KG1 (cell line): ENCODE results near the gene CXCL17.
A peak's percentile ranks its signal among the peaks of the same experiment; 100 is the strongest.

Source experiments
- DNase-seq: peaks from one replicate; lab custom pipeline; 2025; lab: John Stamatoyannopoulos, UW

Gene CXCL17

DNA sequence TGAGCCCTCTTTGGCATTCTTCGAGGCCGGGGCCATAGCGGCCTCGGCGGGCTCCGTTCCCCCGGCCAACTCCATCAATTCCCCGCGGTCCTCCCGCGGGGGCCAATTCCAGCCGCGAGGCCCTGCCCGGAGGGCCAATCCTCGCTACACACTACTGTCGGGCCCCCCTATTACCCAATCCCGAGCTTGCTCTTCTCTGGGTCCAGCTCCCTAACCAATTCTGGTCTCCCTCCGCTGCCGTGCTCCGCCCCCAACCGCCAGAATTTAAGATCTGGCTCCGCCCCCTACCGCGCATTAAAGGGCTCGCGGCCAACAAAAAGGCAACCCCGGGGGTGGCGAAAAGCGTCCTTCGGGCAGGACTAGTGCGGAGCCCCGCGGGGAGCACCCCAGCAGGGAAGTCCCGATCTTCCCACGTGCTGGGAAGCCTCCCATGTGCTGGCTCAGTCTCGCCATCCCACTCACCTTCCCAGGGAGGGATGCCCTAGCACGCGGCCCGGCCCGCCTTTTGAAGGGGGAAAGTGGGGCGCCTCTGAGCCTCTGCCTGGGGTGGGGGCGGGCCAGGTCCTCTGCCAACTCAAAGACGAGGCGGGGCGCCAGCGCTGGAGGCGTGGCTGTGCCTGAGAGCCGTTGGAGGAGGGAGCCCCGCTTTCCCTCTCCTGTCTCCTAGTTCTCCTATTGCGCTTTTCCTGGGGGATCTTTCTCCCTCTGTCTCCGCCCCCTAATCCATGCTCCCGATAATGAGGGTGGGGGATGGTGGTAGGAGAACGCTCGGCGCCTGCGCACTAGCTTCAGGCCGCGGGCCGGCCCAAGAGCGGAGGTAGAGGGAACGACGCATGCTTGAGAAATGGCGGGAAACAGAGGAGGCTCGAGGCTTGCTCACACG is 19.0 kb downstream of the CXCL17 start:
- peak; percentile 7 for DNase-seq

DNA sequence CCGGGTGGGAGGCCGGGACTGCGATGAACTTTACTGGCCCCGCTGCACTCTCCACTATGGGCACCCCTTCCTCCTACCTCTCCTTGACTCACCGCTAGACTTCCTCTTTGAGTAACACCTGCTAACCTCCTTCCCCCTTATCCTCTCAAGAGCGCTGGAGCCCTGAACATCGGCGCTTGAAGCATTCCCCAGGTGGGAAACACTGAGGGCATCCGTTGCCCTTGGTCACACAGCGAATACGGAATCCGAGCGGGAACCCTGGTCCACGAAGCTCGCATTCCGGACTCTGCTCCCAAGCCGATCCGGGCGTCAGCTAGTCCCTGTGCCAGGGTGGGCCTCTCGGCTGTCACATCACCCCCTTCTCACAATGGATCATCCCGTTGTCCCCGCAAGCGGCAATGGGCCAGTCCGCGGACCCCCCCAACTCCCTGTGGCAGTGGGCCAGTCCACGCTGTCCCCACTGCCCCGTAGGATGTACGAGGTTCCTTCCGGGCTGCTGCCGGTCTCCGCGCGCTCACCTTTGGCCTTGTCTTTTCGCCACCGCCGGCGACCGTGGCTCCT is 19.8 kb downstream of the CXCL17 start:
- DNase-seq: peak; percentile 63

DNA sequence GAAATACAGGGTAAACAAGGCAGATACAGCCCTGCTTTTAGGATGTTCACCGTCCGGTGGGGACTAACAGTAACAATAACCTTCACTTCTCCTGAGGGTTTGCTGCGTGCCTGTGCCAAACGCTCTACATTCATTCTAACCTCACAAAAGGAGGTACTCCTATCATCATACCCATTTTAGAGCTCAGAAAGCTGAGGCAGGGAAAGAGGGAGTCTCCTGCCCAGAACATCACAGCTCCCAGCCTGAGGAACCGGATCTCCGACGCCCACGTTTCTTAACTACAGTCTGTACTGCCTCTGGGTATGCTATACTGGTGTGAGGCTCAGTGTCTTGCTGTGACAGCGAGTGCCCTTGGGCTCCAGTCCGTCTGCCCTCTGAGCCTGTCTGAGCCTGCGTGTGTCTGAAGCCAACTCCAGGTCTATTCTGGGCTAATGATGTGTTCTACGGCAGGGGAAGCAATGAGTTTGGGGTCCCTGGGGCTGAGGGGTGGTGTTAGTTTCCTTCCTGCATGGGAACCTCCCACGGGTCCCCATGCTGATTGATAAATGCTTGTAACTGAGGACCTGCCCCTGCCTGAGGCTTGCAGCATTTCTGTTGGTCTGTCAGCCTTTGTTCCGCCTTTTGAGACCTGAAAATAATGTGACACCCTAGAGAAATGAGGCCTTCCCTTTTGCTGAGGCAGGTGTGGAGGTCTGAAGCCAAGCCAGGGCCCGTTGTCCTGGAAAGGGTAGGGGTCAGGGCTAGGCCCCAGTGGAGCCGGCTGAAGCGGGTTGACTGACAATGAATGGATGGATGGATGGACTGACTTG is 20.4 kb downstream of the CXCL17 start:
- DNase-seq: no peak

DNA sequence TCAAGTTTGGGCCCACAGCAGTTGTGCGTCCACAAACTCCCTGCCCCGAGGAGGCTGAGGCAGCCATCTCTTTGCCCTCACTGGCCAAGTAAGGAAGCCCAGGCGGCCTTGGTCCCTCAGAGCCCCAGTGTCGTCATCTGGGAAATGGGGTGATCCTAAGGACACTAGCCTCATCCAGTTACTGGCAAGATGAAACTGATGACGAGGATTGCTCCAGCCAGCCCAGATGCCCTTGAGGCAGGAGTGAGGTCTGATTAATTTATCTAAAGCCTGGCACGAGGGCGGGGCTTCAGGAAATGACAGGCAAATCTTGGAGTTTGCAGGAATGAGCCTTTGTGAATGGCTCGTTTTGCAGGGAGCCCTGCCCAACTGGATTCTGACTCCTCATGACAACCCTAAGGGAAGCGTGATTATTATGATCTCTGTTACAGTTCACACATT is 21.1 kb downstream of the CXCL17 start:
- no peak for DNase-seq

DNA sequence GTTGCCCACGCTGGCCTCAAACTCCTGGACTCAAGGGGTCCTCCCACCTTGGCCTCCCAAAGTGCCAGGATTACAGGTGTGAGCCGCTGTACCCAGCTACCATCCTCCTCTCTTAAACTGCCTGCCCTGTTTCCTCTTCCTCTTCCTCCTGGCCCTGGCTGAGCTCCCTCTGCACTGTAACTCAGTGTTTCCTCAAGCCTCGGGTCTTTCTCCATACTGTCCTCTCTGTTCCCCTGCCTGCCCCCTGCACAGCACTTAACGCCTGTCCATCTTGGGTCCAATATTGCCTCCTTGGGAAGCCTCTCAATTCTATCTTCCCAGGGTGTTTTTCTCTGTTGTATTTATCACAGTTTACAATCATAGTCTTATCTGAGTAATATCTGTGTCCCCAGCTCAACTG is 21.6 kb downstream of the CXCL17 start:
- no peak for DNase-seq

DNA sequence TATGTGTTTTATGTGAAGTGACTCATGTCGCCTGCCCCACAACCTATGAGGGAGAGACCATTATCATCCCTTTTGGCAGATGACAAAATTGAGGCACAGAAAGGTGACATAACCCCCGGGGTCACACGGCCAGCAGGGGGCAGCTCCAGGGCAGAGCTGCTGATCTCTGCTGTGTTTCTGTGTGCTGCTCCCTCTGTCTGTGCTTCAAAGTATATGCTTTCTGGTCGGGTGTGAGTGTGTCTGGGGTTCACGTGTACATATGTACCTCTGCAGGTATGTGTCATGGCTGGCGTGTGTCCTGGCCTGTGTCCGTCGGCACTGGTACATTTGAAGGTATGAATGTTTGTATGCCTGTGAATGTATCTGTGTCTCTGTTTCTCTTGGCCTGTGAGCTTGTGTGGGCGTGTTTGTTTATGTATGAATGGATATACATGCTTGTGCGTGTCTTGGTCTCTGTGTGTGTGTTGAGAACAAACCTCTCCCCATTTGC is 22.6 kb downstream of the CXCL17 start:
- DNase-seq: peak; percentile 20

DNA sequence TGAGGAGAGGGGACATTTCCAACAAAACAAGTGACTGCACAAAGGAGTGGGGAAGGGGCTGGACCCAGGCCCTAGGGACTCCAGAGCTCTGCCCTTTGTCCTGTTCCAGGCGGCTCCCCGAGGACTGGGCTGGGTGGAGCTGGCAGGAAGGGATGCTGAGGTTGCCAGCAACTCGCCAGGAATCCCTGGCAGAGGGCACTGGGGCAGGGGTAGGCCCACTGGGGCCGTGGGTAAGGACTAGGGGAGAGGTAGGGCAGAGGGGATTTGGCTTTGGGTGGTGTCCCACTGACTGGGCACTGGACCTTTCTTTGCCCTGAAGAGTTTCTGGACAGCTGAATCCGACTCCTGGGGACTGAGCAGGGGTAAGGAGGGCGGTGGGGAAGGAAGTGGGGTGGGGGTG is 23.4 kb downstream of the CXCL17 start:
- no peak for DNase-seq

DNA sequence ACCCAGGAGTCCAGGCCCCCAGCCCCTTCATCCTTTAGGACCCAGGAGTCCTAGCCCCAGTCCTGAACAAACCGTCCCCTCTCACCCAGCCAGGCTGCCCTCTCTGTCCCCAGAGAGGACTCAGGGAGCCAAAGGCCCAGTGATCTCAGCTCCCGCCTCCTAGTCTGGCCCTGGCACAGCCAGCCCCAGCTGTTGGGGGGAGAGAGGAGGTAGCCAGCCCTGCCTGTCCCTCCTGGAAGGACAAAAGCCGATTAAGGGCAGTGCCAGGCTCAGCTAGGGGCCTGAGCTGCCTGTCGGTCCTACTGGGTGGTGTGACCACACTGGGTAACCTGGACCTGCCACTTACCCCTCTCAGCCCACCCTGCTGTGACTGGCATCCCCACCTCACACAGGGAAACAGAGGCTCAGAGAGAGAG is 30.1 kb downstream of the CXCL17 start:
- no peak for DNase-seq

DNA sequence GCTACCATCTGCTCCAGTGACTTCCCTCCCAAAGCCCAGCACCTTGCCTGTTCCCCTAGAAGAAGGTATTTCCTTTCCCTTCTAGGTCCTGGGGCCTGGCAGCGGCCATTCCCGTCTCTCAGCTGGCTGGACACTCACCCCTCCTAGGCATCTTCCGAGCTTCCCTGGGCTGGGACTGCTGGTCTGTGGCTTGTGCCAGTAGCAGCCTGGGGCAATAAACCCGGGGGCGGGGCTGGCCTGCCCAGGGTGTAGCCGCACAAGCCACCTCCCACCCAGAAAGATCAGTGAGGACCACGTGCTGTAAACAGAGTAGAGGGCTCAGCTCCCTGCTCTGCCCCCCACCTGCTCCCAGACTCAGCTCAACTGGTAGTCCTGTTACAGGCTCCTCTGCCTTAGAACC is 30.5 kb downstream of the CXCL17 start:
- DNase-seq: no peak

DNA sequence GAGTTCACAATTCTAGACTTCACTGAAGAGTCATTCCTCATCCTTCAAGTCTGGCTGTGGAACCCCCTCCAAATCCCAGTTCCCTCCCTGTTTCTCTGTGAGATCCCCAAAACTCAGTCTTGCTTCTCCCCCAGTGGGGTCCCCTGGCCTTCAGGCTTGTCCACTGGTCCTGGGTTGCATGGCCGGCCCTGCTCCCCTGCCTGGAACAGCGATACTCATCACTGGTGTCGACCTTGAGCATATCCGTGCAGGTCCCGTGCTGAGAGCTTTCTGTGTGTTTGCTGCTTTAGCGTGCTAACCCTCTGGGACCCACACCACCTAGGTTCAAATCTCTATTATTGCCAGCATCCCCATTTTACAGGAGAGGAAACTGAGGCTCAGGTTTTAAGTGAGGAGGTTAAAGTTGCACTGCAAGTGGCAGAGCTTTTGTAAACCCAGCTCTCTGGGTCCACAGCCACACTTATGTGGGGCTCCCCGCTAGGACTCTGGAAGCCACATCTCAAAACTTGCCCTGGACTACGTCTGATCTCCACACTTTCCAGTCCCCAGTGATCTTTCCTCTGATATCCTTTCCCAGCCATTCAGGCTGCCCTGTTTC is 31.1 kb downstream of the CXCL17 start:
- DNase-seq: no peak

DNA sequence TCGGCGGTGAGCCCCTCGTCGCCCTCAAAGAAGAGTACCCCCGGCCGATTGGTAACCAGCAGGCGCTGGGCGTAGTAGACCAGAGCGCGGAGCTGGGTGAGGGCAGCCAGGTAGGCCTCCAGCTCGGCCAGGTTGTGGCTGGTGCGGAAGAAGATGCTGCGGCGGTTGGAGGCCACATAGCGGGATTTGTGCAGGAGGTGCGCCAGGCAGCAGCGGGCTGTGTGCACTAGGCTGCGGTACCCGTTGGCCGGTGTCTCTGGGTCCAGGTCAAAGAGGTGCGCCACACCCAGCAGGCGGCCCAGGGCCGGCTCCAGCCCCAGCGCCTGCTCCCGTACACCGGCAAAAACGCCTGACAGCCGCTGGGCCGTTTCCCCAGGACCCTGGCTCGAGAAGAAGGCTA is 32.4 kb downstream of the CXCL17 start:
- DNase-seq: no peak

DNA sequence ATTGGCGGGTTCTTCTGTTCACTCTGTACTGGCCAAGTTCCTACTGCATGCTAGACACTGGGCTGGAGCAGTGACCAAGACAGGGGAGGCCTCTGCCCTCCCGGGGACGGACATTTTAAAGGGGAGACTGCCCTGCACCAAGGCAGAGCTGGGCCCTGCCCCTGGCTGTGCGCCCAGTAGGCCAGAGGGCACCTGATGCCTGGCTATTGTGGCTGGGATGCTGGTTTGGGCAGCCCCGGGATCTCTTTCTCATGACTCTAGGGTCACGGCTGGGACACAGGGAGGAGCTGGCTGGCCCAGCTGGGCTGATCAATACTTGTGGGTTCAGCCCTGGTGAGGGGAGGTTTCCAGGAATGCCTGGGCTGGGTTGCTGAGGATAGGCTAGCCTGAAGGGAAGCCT is 33.3 kb downstream of the CXCL17 start:
- no peak for DNase-seq

DNA sequence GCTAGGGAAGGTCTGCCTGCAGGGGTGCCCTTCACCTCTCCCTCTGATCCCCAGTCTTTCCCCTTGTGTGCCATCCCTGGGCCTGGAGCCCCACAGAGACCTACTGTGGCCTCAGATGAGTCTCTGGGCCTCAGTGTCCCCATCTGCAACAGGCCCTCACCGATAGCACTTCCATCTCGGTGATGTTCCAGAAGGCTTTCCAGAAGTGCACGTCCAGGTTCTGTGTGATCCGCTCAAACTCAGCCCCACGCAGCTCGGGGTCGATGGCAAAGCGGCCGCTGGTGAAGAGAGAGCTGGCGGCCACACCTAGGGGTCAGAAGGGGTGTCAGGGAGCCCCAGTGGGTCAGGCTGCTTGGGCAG is 35.0 kb downstream of the CXCL17 start:
- DNase-seq: no peak

DNA sequence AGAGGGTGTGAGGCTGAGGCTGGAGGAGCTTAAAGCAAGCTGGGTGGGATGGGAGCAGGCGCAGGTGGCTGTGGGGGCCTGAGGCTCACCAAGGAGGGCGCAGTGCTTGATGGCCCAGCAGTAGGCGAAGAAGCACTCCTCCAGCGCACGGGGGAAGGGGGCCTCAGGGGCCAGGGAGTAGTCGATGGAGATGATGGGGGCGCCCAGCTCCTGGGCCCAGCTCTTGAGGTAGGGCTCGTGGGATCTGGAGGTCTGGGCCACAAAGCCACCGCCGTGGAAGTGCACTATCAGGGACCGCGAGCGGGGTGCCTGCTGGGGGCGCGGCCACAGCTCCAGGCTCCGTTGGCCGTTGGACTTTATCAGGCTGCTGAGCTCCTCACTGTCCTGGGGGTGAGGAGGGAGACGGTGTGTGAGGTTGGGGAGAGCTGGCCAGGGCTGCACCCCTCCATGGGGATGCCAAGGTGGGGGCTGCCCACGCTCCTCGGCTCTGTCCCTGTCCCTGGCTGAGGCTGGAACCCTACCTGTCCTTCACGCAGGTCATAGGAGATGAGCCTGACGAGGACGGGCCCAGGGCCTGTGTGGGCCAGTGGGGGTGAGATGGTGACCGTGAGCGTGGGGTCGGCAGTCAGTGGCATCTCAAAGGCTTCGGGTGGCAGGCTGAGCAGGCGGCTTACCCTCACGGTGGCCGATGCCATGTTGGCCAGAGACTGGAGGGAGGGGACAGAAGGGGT is 35.5 kb downstream of the CXCL17 start:
- DNase-seq: no peak

DNA sequence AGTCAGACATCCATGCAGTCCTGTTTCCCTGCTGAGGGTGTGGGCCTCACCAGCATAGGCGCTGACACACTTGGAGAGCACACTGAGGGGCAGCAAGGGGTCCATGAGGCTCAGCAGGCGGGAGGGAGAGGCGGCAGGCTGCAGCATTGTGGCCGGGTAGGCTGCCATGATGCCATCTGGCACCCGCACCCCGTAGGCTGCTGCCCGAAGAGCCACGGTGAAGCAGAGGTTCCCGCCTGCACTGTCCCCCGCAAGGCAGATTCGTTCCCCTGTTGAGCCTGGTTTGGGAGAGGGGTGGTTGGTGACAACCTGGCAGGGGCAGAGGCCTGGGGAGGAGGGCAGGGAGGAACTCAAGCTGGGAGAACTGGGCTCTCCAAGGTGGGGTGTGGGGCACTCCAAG is 36.6 kb downstream of the CXCL17 start:
- no peak for DNase-seq

DNA sequence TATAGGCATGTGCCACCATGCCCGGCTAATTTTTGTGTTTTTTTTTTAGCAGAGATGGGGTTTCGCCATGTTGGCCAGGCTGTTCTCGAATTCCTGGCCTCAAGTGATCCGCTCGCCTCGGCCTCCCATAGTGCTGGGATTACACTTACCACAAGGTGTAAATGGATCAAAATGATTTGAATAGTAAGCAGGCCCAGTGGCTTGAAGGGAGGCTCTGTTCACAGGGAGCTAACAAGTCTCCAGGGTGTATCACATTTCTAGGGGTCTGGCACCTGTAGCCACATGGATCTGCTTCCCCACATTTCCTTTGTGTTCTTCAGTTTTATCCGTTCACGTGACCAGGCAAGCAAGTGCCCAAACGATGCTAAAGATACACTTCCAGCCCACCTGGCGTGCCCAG is 39.2 kb downstream of the CXCL17 start:
- no peak for DNase-seq

DNA sequence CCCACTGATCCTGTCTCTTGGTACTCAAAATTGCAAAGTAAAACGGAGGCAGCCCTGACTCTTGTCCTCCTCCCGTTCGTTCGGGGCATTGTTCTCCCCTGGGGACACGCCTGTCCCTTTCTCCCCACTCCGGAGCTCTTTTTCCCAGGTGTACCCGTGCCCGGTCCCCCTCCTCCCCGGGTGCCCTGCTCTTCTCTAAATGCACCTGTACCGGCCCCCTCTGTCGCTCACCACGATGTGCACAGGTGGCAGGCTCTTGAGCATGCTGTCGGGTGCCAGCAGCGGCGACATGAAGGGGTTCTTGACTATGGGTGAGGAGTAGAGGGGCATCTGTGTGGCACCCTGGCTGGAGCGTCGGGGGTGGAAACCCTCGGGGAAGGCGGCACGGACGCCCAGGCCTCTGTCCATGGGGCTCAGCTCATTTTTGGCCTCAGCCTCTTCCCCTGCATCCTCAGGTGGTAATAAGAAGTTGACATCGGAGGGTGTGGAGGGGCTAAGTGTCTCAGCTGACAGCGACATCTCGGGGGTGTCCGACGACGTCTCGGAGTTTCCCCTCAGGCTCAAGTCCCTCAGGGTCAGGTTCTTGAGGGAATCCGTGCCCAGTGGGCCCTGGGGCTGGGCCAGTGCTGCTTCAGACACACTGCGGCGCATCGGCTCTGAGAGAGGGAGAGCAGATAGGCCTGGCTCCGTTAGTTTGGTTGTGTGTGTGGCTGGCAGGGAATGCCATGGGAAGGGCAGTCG is 40.2 kb downstream of the CXCL17 start:
- DNase-seq: no peak

DNA sequence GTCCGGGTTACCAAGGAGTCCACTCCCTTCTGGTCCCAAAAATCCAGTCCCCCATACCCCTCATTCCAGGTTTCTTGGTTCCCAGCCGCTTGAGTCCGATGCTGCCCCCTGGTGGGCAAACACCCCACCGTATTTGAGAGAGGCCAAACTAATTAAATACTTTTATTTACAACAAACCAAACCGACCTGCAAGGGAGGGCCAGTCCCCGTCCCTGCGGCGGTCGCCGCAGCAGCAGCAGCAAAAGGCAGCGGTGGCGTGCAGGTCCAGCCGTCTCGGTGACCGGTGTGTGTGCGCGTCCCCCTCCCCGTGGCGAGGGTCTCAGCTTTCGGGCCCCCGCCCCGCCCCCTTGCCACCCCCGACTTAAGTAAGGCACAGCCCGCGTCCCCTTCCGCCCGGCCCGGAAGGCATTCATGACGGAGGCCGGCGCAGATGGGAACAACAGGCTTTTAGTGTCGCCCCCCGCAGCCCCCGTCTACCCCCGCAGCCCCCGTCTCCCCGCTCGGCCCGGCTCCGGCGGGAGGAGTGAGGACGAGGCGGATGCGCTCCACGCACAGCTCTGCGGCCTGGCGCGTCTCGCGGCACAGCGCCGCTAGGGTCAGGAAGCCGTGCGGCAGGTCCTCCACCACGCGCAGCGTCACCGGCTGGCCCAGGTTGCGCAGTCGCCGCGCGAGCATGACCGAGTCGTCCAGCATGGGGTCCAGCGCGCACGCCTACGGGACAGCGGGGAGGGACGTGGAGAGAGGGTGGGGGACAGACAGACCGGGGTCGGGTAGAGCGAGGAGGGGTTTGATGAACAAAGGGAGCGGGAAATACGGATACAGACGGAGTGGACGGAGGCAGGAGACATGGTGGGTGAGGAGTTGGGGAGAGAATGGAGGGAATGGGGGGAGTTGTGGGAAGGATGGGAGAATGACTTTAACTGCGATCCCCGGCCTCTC is 41.1 kb downstream of the CXCL17 start:
- no peak for DNase-seq

DNA sequence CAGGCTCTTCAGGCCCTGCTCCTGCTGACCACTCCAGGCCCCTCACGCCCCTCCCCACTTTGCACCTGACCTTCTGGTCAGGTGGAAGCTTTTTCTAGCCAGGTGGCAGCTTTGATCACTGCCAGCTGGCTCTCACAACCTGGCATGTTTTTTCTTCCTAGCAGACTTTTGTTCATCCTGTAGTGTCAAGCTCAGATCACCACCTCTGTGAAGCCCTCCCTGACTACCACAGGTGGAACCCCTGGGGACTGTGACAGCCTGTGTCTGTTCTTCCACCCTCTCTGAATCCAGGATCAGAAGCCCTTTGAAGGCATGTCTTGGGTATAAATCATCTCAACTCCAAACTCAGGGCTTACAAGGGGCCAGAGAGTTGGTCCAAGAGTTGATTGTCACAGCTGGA is 42.3 kb downstream of the CXCL17 start:
- no peak for DNase-seq
